HG03095 (cell line): ENCODE measurements around the gene IL1RL2.

Experiments used
- ATAC-seq: cut with Tn5 transposase; IDR thresholded peaks from one replicate; pipeline ENCODE4 v1.9.1; 2021; ENCODE audit warnings: moderate library complexity; ENCODE audit not compliant: unreplicated experiment

IL1RL2 gene

GRCh38 chr2:102158011-102158755 is 28.6 kb upstream of the IL1RL2 start:
- ATAC-seq, result no peak

GRCh38 chr2:102159295-102159694 is 27.5 kb upstream of the IL1RL2 start:
- no peak for ATAC-seq

GRCh38 chr2:102166189-102166845 is 20.5 kb upstream of the IL1RL2 start:
- no peak for ATAC-seq

DNA sequence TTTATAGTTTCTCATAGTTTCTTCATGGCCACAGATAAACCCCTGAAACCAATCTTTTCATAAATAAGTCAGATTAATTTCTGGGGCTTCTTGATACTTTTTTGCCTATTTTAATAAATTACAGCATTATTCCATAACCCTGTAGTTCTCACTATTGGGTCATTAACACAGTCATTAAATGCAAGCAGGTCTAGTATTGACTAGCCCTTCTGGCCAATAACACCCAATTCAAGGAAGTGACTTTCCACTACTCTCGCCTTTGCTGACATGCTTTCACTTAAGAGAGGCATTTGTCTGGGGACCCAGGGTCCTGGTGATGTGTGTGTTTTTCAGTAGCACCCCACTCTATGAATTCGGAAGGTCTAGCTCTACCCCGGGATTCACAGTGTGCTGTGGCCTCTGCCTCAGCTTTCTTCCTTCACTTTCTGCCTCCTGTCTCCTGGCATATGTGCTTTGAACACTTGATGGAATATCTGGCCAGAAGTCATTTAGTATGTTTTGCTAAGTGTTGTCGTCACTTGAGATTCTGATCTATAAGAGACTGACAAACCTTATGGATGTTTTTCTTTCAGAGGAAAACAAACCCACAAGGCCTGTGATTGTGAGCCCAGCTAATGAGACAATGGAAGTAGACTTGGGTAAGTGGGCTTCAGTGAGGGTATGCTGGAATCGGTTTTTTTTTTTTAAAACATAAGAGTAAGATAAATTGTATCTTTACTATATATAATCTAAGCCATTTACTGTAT is 18.6 kb upstream of the IL1RL2 start:
- no peak for ATAC-seq

DNA sequence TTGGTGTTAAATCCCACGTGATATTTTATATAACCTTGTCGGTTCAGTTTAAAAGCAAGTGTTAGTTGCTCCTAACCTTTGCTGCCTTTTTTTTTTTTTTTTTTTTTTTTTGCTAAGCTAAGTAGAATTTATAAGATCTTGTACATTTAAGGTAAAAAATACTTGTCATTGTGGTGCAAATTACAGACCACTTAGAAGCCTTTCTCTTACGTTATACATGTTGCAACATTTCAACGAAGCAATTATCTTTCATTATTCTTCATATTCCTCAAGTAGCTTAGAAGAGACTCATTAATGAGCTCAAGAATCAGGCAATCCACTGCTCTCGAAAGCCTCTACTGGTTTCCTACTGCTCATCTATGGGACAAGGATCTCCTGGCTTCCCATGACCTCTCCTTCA is 14.9 kb upstream of the IL1RL2 start:
- ATAC-seq, result no peak

DNA sequence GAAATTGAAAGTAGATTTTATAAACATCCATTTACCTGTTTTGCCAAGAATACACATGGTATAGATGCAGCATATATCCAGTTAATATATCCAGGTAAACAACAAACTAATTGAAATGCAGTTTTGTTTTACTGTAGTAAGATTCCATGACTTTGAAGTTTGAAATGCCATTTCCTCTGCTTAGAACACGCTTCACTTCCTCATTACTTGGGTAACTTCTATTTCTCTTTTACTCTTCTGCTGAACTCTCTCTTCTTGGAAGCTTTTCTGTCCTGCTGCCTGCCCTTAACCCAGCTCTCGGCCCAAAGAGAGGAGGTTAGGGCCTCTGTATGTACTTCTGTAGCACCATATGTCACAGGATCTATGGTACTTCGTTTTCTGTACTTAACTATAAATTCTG is 14.1 kb upstream of the IL1RL2 start:
- no peak for ATAC-seq

- ATAC-seq, result no peak
Measured at GRCh38 chr2:102176172-102176571, 10.7 kb upstream of the IL1RL2 start.

- ATAC-seq, result no peak
Measured at GRCh38 chr2:102177814-102178478, 8.9 kb upstream of the IL1RL2 start.

DNA sequence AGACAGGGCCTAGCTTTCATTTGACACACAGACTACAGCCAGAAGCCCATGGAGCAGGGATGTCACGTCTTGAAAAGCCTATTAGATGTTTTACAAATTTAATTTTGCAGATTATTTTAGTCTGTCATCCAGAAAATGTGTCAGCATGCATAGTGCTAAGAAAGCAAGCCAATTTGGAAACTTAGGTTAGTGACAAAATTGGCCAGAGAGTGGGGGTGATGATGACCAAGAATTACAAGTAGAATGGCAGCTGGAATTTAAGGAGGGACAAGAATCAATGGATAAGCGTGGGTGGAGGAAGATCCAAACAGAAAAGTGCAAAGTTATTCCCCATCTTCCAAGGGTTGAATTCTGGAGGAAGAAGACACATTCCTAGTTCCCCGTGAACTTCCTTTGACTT is 7.8 kb upstream of the IL1RL2 start:
- no peak for ATAC-seq

GRCh38 chr2:102179788-102180686 is 6.8 kb upstream of the IL1RL2 start:
- ATAC-seq, result no peak

- ATAC-seq, result no peak
Measured at GRCh38 chr2:102180687-102180999, 6.2 kb upstream of the IL1RL2 start.

DNA sequence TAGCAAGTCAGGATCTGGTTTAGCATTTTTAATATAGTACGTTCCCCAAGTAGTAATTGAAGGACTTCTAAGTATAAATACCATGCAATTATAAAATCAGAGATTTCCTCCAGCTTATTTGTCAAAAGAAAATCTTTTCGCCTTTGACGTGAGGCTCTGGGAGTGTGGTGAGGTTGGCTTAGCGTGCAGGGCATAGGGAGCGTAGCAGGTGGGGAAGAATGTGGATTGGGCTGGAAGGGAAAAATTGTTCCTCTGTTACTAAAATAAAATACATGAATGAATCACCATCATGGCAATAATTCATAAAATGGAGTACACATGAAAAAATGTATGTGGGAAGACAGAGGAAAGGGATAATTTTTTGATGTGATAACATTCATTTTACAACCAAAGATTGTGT is 5.4 kb upstream of the IL1RL2 start:
- no peak for ATAC-seq

- no peak for ATAC-seq
Measured at GRCh38 chr2:102181919-102182635, 4.7 kb upstream of the IL1RL2 start.

GRCh38 chr2:102184018-102184417 is 2.8 kb upstream of the IL1RL2 start:
- ATAC-seq, result no peak

- no peak for ATAC-seq
Measured at GRCh38 chr2:102184568-102184967, 2.3 kb upstream of the IL1RL2 start.

GRCh38 chr2:102185347-102185746 is 1.5 kb upstream of the IL1RL2 start:
- no peak for ATAC-seq

- no peak for ATAC-seq
Measured at GRCh38 chr2:102187496-102188150, 800 bp downstream of the IL1RL2 start.

GRCh38 chr2:102190430-102191107 is 3.7 kb downstream of the IL1RL2 start:
- no peak for ATAC-seq

- ATAC-seq, result no peak
Measured at GRCh38 chr2:102191501-102191900, 4.7 kb downstream of the IL1RL2 start.
